ENCODE results near the gene ARL2BP.
"Not testable (repeated sequence)": the region's sequence is repeated elsewhere in the genome, so short reads cannot be mapped to it uniquely, and the experiment has no call there.

The ARL2BP gene

GRCh38 chr16:57263541-57264351 lies 18.7 kb downstream of the ARL2BP start:
- no peak for DNase-seq

- no peak for DNase-seq
Measured at GRCh38 chr16:57264381-57264780, 19.3 kb downstream of the ARL2BP start.

- no peak for DNase-seq
Measured at GRCh38 chr16:57264950-57265371, 19.9 kb downstream of the ARL2BP start.

GRCh38 chr16:57265850-57266530 lies 20.9 kb downstream of the ARL2BP start:
- no peak for DNase-seq

GRCh38 chr16:57266531-57267260 lies 21.6 kb downstream of the ARL2BP start:
- peak in 1 of 2 donors; percentile 38 for DNase-seq

GRCh38 chr16:57267343-57267742 lies 22.3 kb downstream of the ARL2BP start:
- DNase-seq, result not testable (repeated sequence)

- DNase-seq, result no peak
Measured at GRCh38 chr16:57268804-57269800, 24.0 kb downstream of the ARL2BP start.

- DNase-seq, result no peak
Measured at GRCh38 chr16:57270221-57271062, 25.4 kb downstream of the ARL2BP start.

- no peak for DNase-seq
Measured at GRCh38 chr16:57271063-57271345, 25.9 kb downstream of the ARL2BP start.

- no peak for DNase-seq
Measured at GRCh38 chr16:57271867-57272495, 26.9 kb downstream of the ARL2BP start.

GRCh38 chr16:57273359-57273758 lies 28.3 kb downstream of the ARL2BP start:
- DNase-seq, result no peak

GRCh38 chr16:57273826-57274225 lies 28.8 kb downstream of the ARL2BP start:
- DNase-seq, result no peak

- not testable (repeated sequence) for DNase-seq
Measured at GRCh38 chr16:57275946-57276345, 30.9 kb downstream of the ARL2BP start.

- no peak for DNase-seq
Measured at GRCh38 chr16:57276596-57276995, 31.5 kb downstream of the ARL2BP start.

GRCh38 chr16:57277586-57277985 lies 32.5 kb downstream of the ARL2BP start:
- DNase-seq, result peak; percentile 30 to 65

- no peak for DNase-seq
Measured at GRCh38 chr16:57278494-57278893, 33.4 kb downstream of the ARL2BP start.

- DNase-seq, result no peak
Measured at GRCh38 chr16:57279780-57280638, 35.0 kb downstream of the ARL2BP start.

- no peak for DNase-seq
Measured at GRCh38 chr16:57281791-57282190, 36.7 kb downstream of the ARL2BP start.

GRCh38 chr16:57282510-57283213 lies 37.6 kb downstream of the ARL2BP start:
- no peak for DNase-seq
